Breast epithelium (tissue), 4 donors: ENCODE data around the gene AASDH. TPM values are rescaled to one million over a fixed set of nuclear protein-coding genes. Genes with fewer than 3 reads are reported as not detected.

Experiments
- DNase-seq, 2 donors: peaks; one replicate each; pipeline ENCODE4 v3.0.0-alpha.2; 2019; ENCODE audit warnings: low spot score in 2 of 2
- H3K27ac ChIP-seq, 2 donors: fragments of 200-600 bp; sonication (generic) in 1 of 2; one replicate each; pipeline ENCODE4 v1.5.1; 2016 to 2019; ENCODE audit warnings: mild to moderate bottlenecking in 1 of 2
- H3K27me3 ChIP-seq, 2 donors: fragments of 200-600 bp; sonication (generic) in 1 of 2; one replicate each; pipeline versions ENCODE4 v1.5.1 to v1.6.0; 2017 to 2019; ENCODE audit warnings: control low read depth in 1 of 2, mild to moderate bottlenecking in 1 of 2
- H3K36me3 ChIP-seq: fragments of 200-600 bp; one replicate; pipeline ENCODE4 v1.5.1; 2019
- H3K4me1 ChIP-seq, 2 donors: fragments of 200-600 bp; sonication (generic); one replicate each; pipeline ENCODE4 v1.5.1; 2016 to 2019; ENCODE audit warnings: control low read depth in 1 of 2
- H3K4me3 ChIP-seq, 3 donors: fragments of 200-600 bp; sonication (generic); 1 replicate in 2 of 3; 2 replicates in 1 of 3; pipeline ENCODE4 v1.5.1; 2016 to 2019; ENCODE audit warnings: mild to moderate bottlenecking in 3 of 3, moderate library complexity in 2 of 3
- H3K9me3 ChIP-seq, 2 donors: fragments of 200-600 bp; sonication (generic) in 1 of 2; one replicate each; pipeline ENCODE4 v1.5.1; 2016 to 2019; ENCODE audit warnings: control low read depth in 1 of 2
- POLR2A ChIP-seq: fragments of 450-650 bp; IDR thresholded peaks from one replicate; pipeline ENCODE4 v1.6.1; 2016; ENCODE audit warnings: antibody characterized with exemption, mild to moderate bottlenecking, moderate library complexity
- POLR2AphosphoS5 ChIP-seq, 3 donors: sonication (generic); formaldehyde crosslinking; IDR thresholded peaks; one replicate each; pipeline ENCODE4 v1.6.1; 2017; ENCODE audit warnings: antibody characterized with exemption in 3 of 3
- intact Hi-C: fragments of 100-400 bp; cut with DNase I; formaldehyde crosslinking; loops from one replicate; pipeline ENCODE4 v1.15.1; 2023; ENCODE audit warnings: low total_unique reads
- total RNA-seq, 3 donors: library from RNA; depleted of rRNA; stranded (reverse); fragments of >200 nt; gene quantifications; one replicate each; pipeline ENCODE4 v1.1.0, GENCODE V29; 2016
- TF ChIP-seq, protein P1 (sequence below), 3 donors: fragments of 450-650 bp; IDR thresholded peaks; one replicate each; pipeline ENCODE4 v1.5.1; 2016 to 2017; ENCODE audit warnings: antibody characterized with exemption in 3 of 3, mild to moderate bottlenecking in 3 of 3, moderate library complexity in 3 of 3

AASDH gene
- total RNA-seq, 3 donors from 2014 or later, result 10.4 to 18.3 (median 13.1) TPM

DNA sequence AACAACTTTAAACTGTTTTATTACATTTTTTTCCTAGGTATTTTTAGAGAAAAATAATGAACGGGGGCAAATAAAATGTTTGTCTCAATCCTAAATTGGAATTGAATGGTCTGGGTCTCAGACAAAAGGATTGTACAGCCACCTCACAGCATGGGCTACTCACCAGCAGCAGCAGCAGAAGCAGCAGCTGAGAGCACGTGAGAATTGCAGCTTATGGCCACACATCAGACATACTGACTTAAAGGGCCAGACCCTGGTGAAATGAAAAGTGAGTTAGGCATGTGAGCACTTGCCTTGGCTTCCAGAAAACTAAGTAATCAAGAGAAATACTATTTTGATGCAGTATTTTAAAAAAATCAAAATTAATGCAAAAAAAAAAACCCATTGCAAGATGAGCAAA lies 56.6 kb downstream of the AASDH start:
- Histone ChIP-seq H3K27ac (no peak overlapping the region), H3K27me3 (no peaks in the 10 kb centered on the region), H3K36me3 (no peaks in the 10 kb centered on the region), H3K4me1 (no peaks in the 10 kb centered on the region), H3K9me3 (no peaks in the 10 kb centered on the region), H3K4me3 (no peak overlapping the region)
- intact Hi-C loops, result no loop called here
- DNase-seq, result no peak
- TF ChIP-seq POLR2AphosphoS5 (IDR thresholded peaks at IDR 0.05) (no peak), POLR2A (no peak)
- TF ChIP-seq, protein P1, sequence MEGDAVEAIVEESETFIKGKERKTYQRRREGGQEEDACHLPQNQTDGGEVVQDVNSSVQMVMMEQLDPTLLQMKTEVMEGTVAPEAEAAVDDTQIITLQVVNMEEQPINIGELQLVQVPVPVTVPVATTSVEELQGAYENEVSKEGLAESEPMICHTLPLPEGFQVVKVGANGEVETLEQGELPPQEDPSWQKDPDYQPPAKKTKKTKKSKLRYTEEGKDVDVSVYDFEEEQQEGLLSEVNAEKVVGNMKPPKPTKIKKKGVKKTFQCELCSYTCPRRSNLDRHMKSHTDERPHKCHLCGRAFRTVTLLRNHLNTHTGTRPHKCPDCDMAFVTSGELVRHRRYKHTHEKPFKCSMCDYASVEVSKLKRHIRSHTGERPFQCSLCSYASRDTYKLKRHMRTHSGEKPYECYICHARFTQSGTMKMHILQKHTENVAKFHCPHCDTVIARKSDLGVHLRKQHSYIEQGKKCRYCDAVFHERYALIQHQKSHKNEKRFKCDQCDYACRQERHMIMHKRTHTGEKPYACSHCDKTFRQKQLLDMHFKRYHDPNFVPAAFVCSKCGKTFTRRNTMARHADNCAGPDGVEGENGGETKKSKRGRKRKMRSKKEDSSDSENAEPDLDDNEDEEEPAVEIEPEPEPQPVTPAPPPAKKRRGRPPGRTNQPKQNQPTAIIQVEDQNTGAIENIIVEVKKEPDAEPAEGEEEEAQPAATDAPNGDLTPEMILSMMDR (IDR thresholded peaks at IDR 0.05), result no peak

DNA sequence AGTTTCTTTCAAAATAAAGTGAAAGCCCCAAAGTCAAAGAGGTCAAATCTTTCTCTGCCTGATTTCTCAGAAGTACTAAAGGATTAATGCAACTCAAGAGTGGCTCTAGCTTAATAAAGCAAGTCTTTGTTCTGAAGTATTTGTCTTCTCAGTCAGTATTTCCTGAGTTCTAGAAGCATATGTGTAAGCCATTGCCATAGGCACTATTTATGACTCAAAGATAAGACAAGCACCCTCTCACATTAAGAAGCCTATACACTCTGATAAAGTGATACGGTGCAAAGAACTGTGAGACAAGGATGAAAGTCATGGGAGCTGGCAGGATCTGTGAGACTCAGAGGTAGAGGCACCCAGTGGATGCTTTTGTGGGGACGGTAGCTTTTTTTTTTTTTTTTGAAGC lies 60.9 kb downstream of the AASDH start:
- no peak overlapping the region for H3K4me3 ChIP-seq
- no peak for DNase-seq
- intact Hi-C loops, result no loop called here

DNA sequence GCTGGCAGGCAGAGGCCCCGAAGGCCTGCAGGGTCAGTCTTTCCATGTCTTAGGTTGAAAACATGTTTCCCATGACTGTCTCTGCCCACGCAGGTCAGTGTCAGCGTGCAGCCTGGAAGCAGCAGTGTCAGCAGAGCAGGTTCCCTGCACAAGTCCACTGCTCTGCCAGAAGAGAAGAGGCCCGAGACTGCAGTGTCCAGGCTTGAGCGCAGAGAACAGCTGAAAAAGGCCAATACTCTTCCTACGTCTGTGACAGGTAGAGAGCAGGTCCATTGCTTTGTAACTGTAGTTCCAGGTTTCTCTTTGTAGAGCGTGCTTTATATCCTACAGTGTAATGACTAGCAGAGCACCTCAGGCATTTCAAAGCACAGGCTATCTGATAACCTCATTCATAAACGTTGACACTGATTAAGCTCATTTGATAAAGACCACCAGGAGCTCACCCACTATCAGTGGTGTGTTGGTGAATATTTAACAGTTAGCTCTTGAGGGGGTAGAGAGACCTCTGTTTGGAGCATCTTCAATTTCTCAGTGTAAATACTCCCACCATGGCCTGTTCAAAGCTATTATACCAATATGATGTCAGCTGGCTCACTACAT lies 63.2 kb downstream of the AASDH start:
- TF ChIP-seq POLR2A, result no peak
- TF ChIP-seq, protein P1 (IDR thresholded peaks at IDR 0.05), result no peak
- TF ChIP-seq POLR2AphosphoS5 (IDR thresholded peaks at IDR 0.05), result no peak
- Histone ChIP-seq H3K27ac (peak overlapping the region in 1 of 2 donors; percentile 55), H3K27me3 (no peaks in the 10 kb centered on the region), H3K4me1 (no peaks in the 10 kb centered on the region), H3K4me3 (no peak overlapping the region), H3K36me3 (no peaks in the 10 kb centered on the region), H3K9me3 (no peaks in the 10 kb centered on the region)
- intact Hi-C loops, result no loop called here
- no peak for DNase-seq

More for the DNA sequence above, 60.9 kb downstream of the AASDH start:
- Histone ChIP-seq H3K27ac (no peak overlapping the region), H3K27me3 (no peaks in the 10 kb centered on the region), H3K36me3 (no peaks in the 10 kb centered on the region), H3K9me3 (no peaks in the 10 kb centered on the region), H3K4me1 (no peaks in the 10 kb centered on the region)
- TF ChIP-seq POLR2A (no peak), POLR2AphosphoS5 (IDR thresholded peaks at IDR 0.05) (no peak)
- TF ChIP-seq, protein P1 (IDR thresholded peaks at IDR 0.05), result no peak

DNA sequence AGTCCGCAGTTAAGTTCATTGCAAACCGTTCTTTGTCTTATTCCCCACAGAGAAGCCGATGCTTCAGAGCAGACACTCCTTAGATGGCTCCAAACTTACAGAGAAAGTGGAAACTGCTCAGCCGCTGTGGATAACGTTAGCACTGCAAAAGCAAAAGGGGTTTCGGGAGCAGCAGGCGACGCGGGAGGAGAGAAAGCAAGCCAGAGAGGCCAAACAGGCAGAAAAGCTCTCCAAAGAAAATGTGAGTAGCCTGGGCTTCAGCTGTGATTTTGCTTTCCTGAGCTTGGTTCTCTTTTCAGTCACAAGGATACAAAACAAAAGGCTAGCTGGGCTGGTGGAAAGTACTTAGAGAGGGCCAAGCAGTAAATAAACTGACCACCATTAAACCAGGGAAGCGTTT lies 64.0 kb downstream of the AASDH start:
- H3K9me3 ChIP-seq, result no peaks in the 10 kb centered on the region
- H3K27ac ChIP-seq, result peak overlapping the region in 1 of 2 donors; percentile 55
- H3K27me3 ChIP-seq, result no peaks in the 10 kb centered on the region
- no peaks in the 10 kb centered on the region for H3K4me1 ChIP-seq
- no peak overlapping the region for H3K4me3 ChIP-seq
- no peak for TF ChIP-seq POLR2A
- TF ChIP-seq, protein P1 (IDR thresholded peaks at IDR 0.05), result no peak
- no peak for TF ChIP-seq POLR2AphosphoS5 (IDR thresholded peaks at IDR 0.05)
- intact Hi-C loops, result no loop called here
- no peaks in the 10 kb centered on the region for H3K36me3 ChIP-seq
- DNase-seq, result no peak

DNA sequence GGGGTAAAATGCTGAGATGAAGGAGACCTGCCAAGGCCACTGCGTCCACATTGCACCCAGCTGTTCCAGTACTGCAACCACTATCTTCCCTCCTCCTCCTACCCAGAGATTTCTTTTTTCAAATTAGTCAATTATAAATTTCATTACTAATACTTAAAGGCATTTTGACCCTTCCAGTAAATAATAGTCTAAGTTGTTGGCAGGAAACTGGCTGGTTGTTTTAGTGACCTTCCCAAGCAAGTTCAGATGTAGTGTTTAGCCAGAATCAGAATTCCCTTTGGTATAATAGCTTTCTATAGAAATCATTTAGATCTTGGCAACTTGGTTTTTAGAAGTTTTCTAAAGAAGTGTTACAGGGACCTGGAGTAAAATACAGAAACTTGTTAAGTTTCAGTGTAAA lies 66.0 kb downstream of the AASDH start:
- no peaks in the 10 kb centered on the region for H3K36me3 ChIP-seq
- H3K4me3 ChIP-seq, result no peak overlapping the region
- no peaks in the 10 kb centered on the region for H3K9me3 ChIP-seq
- DNase-seq, result no peak
- intact Hi-C loops, result no loop called here
- H3K27ac ChIP-seq, result no peak overlapping the region
- no peak for TF ChIP-seq POLR2A
- no peak for TF ChIP-seq POLR2AphosphoS5 (IDR thresholded peaks at IDR 0.05)
- TF ChIP-seq, protein P1 (IDR thresholded peaks at IDR 0.05), result no peak
- no peaks in the 10 kb centered on the region for H3K27me3 ChIP-seq
- no peaks in the 10 kb centered on the region for H3K4me1 ChIP-seq
